Stimulated activated CD4-positive, alpha-beta T cell treated with anti-CD3 and anti-CD28 coated beads, Interleukin-15, amount 100 ng/mL, for 24 hours (primary cell): ENCODE results near the gene DIP2C.
"Not testable (repeated sequence)": the region's sequence is repeated elsewhere in the genome, so short reads cannot be mapped to it uniquely, and the experiment has no call there.

Experiments
- DNase-seq: peaks from one replicate; pipeline ENCODE4 v3.0.0-alpha.2; 2020

The DIP2C gene

GRCh38 chr10:338171-339037 lies 351.1 kb downstream of the DIP2C start:
- DNase-seq, result no peak

- DNase-seq, result no peak
These were observed 353.2 kb downstream of the DIP2C start for GRCh38 chr10:336247-336646.

- DNase-seq, result no peak
These were observed 354.2 kb downstream of the DIP2C start for GRCh38 chr10:335151-335800.

- DNase-seq, result no peak
These were observed 358.3 kb downstream of the DIP2C start for GRCh38 chr10:331186-331585.

GRCh38 chr10:329361-330099 lies 359.9 kb downstream of the DIP2C start:
- peak; percentile 49 for DNase-seq

- no peak for DNase-seq
These were observed 361.3 kb downstream of the DIP2C start for GRCh38 chr10:327889-328852.

- DNase-seq, result no peak
These were observed 362.4 kb downstream of the DIP2C start for GRCh38 chr10:326894-327635.

GRCh38 chr10:326350-326749 lies 363.1 kb downstream of the DIP2C start:
- DNase-seq, result no peak

GRCh38 chr10:325282-325681 lies 364.2 kb downstream of the DIP2C start:
- no peak for DNase-seq

- peak; percentile 23 for DNase-seq
These were observed 364.9 kb downstream of the DIP2C start for GRCh38 chr10:324593-324992.

GRCh38 chr10:323651-324293 lies 365.7 kb downstream of the DIP2C start:
- DNase-seq, result peak; percentile 57

- not testable (repeated sequence) for DNase-seq
These were observed 366.4 kb downstream of the DIP2C start for GRCh38 chr10:323046-323445.

GRCh38 chr10:320771-321170 lies 368.7 kb downstream of the DIP2C start:
- no peak for DNase-seq

GRCh38 chr10:317926-318325 lies 371.5 kb downstream of the DIP2C start:
- no peak for DNase-seq

GRCh38 chr10:317271-317769 lies 372.1 kb downstream of the DIP2C start:
- peak; percentile 7 for DNase-seq

GRCh38 chr10:316390-316789 lies 373.1 kb downstream of the DIP2C start:
- DNase-seq, result no peak

GRCh38 chr10:314871-315270 lies 374.6 kb downstream of the DIP2C start:
- DNase-seq, result no peak

GRCh38 chr10:314381-314780 lies 375.1 kb downstream of the DIP2C start:
- DNase-seq, result no peak

GRCh38 chr10:311901-312665 lies 377.4 kb downstream of the DIP2C start:
- DNase-seq, result no peak

GRCh38 chr10:310976-311639 lies 378.4 kb downstream of the DIP2C start:
- DNase-seq, result no peak
